NCI-H1436 (cell line): ENCODE measurements around the gene CTAG2.
"Not testable (repeated sequence)": the region's sequence is repeated elsewhere in the genome, so short reads cannot be mapped to it uniquely, and the experiment has no call there.

ENCODE experiments used
- DNase-seq: peaks from one replicate; lab custom pipeline; 2025; lab: John Stamatoyannopoulos, UW

The CTAG2 gene

DNA sequence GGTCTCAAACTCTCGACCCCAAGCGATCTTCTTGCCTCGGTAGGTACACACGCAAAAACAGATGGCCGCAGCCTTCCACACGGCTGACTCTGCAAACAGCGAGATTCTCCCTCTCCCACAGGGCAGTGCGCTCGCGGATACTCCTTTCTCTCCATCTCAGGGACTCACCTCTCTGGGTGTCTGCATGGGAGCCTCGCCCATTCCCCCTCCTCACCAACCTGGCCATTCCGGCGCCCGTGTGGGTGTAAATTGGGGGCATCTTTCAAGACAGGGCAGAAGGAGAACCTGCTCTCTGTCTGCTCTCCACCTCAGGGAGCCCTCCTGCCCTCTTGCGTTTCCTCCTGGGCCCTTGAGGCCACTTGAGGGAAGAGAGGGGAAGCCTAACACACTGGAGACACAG lies 4.4 kb downstream of the CTAG2 start:
- no peak for DNase-seq

- not testable (repeated sequence) for DNase-seq
Measured at GRCh38 chrX:154645745-154646378, 7.5 kb downstream of the CTAG2 start.

DNA sequence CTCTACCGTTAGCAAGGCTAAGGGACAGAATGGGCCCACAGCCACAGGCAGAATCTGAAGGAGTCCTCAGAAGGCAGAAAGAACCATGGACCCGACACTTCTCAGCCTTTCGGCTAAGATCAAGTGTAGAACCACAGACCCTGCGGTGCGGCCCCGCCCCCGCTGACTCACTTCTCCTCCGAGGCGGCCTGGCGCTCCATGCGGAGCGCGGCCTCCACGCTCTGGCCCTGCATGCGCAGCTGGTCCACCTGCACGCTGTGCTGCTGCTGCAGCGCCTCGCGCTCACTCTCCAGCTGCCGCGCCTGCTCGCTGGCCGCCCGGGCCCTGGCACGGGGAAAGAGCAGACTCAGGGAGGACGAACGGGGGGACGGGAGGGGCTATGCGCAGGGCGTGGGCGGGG lies 9.7 kb downstream of the CTAG2 start:
- DNase-seq = not testable (repeated sequence)

DNA sequence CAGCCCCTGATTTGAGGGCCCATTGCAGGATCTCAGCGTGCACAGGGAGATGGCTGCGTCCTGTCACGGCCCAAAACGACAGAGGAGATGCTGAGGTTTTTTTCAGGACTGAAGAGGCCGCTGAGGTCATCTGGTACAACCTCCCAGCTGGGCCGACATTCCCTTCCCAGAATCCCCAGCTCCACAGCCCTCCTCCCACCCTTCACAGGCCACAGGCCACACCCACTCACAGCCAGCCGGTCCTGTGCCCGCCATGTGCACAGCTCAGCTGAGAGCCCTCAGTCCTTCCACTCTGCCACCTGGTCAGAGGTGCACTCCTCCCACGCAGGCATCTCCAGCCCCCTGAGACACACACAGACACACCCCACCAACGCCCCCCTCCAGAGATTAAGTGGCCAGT lies 11.6 kb downstream of the CTAG2 start:
- not testable (repeated sequence) for DNase-seq

DNA sequence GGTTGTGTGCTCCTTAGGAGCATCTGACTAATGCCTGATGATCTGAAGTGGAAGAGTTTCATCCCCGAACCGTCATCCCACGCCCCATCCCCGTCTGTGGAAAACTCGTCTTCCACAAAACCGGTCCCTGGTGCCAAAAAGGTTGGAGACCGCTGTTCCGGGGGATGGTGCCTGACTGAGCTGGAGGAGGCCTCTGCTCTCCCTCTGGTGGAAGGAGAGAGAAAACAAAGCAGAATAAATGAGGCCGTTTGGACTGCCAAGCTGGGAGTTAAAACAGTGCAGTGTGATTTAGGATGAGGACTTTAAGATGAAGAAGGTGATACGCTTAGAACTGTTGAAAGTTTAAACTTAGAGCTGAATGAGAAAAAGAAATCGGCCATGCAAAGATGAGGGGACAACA lies 19.7 kb downstream of the CTAG2 start:
- DNase-seq = not testable (repeated sequence)

GRCh38 chrX:154630949-154631348 lies 22.4 kb downstream of the CTAG2 start:
- not testable (repeated sequence) for DNase-seq

GRCh38 chrX:154628960-154629359 lies 24.4 kb downstream of the CTAG2 start:
- not testable (repeated sequence) for DNase-seq

- DNase-seq = not testable (repeated sequence)
Measured at GRCh38 chrX:154620767-154621414, 32.5 kb downstream of the CTAG2 start.

GRCh38 chrX:154619182-154619581 lies 34.2 kb downstream of the CTAG2 start, which contains the start of gene CTAG1B:
CTAG1B (minus strand) TSS chrX:154619282; CDS start chrX:154619218, 64 bp downstream.
- not testable (repeated sequence) for DNase-seq

- DNase-seq = not testable (repeated sequence)
Measured at GRCh38 chrX:154613586-154613985, 39.8 kb downstream of the CTAG2 start.

DNA sequence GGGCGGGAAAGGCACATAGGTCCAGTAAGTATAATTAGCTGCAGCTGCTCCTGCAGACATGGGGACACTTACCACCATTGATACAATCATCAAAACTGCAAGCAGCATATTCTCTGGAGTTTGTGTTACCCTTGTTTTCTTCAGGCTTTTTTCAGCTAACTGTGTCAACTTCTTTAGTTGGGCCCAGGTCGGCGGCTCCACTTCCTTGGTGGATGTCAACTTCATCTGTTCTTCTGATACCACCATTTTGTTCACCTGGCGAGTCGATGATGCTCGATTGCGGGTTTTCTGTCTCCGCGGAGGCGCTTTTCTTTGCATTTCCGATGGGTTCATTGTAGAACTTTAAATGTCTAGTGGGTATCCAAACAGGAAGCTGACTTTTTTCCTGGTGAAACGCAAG lies 42.2 kb downstream of the CTAG2 start:
- DNase-seq = not testable (repeated sequence)

DNA sequence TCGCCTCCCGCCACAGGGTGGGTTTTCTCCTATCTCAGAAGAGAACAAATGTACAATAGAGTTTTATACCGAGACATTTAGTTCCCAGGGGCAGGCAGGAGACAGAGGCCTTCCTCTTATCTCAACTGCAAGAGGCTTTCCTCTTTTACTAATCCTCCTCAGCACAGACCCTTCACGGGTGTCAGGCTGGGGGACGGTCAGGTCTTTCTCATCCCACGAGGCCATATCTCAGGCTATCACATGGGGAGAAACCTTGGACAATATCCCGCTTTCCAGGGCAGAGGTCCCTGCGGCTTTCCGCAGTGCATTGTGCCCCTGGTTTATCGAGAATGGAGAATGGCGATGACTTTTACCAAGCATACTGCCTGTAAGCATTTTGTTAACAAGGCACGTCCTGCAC lies 44.6 kb downstream of the CTAG2 start:
- DNase-seq = not testable (repeated sequence)

DNA sequence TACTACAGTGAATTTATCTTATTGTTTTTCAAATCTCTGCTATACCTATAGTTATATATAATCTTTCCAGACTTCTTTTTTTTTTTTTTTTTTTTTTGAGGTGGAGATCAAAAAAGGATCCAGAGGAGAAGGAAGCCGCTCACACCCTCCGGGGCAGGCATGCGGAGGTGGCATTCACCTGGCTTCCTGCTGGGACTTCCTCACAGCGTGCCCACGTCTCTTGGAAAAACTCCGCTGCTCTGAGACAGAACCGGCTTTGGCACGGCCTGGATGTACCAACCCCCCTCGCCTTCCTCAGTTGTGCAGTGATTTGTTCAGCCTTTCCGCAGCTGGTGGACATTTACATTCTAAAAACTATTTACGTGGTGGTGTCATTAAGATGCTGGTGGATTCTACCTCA lies 45.4 kb downstream of the CTAG2 start:
- not testable (repeated sequence) for DNase-seq

GRCh38 chrX:154607370-154607769 lies 46.0 kb downstream of the CTAG2 start:
- no peak for DNase-seq

- no peak for DNase-seq
Measured at GRCh38 chrX:154605566-154605965, 47.8 kb downstream of the CTAG2 start.

- DNase-seq = no peak
Measured at GRCh38 chrX:154603438-154604430, 49.6 kb downstream of the CTAG2 start.

DNA sequence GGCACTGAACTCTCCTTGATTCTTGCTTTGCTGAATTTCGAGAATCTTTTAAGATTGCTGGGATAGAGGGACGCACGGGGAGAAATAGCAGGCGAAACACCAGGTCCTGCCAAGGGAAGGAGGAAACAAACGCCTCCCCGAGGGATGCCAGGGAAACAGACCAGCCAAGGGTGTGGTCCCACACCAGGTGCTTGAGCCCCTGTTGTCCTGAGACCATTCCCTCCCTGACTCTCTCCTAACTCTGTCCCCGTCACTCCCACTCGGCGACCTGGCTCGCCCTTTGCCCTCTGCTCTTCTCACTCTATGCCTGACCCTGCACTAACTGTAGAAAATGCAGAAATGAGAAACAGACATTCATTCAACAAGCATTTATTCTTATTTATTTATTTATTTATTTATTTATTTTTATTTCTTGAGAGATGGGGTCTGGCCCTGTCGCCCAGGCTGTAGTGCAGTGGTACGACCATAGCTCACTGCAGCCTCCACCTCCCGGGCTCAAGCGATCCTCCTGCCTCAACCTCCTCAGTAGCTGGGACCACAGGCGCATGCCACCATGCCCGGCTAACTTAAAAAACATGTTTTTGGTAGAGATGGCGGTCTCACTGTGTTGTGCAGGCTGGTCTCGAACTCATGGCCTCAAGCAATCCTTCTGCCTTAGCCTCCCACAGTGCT lies 50.5 kb downstream of the CTAG2 start:
- no peak for DNase-seq

- DNase-seq = no peak
Measured at GRCh38 chrX:154602226-154602625, 51.2 kb downstream of the CTAG2 start.
